GM12874 (cell line): ENCODE data around the gene FRMD6.

Experiments used
- CTCF ChIP-seq: IDR thresholded peaks from 2 replicates; pipeline ENCODE4 v1.5.1; 2011; ENCODE audit warnings: low read depth, mild to moderate bottlenecking, control low read depth, low read length, moderate library complexity; ENCODE audit not compliant: insufficient read depth

FRMD6 gene

GRCh38 chr14:51674294-51675002 lies 22.7 kb downstream of the FRMD6 start:
- TF ChIP-seq CTCF, result no peak

- no peak for TF ChIP-seq CTCF
Observed at GRCh38 chr14:51676549-51676948, 24.8 kb downstream of the FRMD6 start.

GRCh38 chr14:51677266-51677665 lies 25.6 kb downstream of the FRMD6 start:
- no peak for TF ChIP-seq CTCF

- TF ChIP-seq CTCF, result no peak
Observed at GRCh38 chr14:51677738-51678137, 26.0 kb downstream of the FRMD6 start.

- TF ChIP-seq CTCF, result no peak
Observed at GRCh38 chr14:51680031-51680430, 28.3 kb downstream of the FRMD6 start.

GRCh38 chr14:51681411-51681810 lies 29.7 kb downstream of the FRMD6 start:
- no peak for TF ChIP-seq CTCF

GRCh38 chr14:51682411-51682810 lies 30.7 kb downstream of the FRMD6 start:
- TF ChIP-seq CTCF, result no peak

GRCh38 chr14:51684760-51685159 lies 33.0 kb downstream of the FRMD6 start:
- no peak for TF ChIP-seq CTCF
